Stimulated activated naive CD8-positive, alpha-beta T cell treated with anti-CD3 and anti-CD28 coated beads, Interleukin-15, Interleukin-2, amounts not matched to agents 100 ng/mL and 50 ng/mL, for 24 hours (primary cell): ENCODE data around the gene LMX1A.

Experiments
- H3K27ac Mint-ChIP-seq: one replicate; pipeline ENCODE4 v1.8.0; 2021; ENCODE audit warnings: mild to moderate bottlenecking, mixed read lengths
- H3K27me3 Mint-ChIP-seq: one replicate; pipeline ENCODE4 v1.8.0; 2021; ENCODE audit warnings: mixed read lengths
- H3K36me3 Mint-ChIP-seq: one replicate; pipeline ENCODE4 v1.8.0; 2021; ENCODE audit warnings: low read depth, mixed read lengths
- H3K4me1 Mint-ChIP-seq: one replicate; pipeline ENCODE4 v1.8.0; 2021; ENCODE audit warnings: low read depth, mixed read lengths
- H3K4me3 Mint-ChIP-seq: one replicate; pipeline ENCODE4 v1.8.0; 2021; ENCODE audit warnings: mild to moderate bottlenecking, mixed read lengths
- H3K9me3 Mint-ChIP-seq: one replicate; pipeline ENCODE4 v1.8.0; 2021; ENCODE audit warnings: mixed read lengths

LMX1A gene

GRCh38 chr1:165376811-165377311, 20.3 kb upstream of the LMX1A start:
- H3K4me3 Mint-ChIP-seq, result peak overlapping the region; percentile 62
- no peak overlapping the region for H3K27ac Mint-ChIP-seq
- no peaks in the 10 kb centered on the region for H3K36me3 Mint-ChIP-seq
- H3K4me1 Mint-ChIP-seq, result peaks cover 18% of the 10 kb centered on the region
- no peaks in the 10 kb centered on the region for H3K9me3 Mint-ChIP-seq
- H3K27me3 Mint-ChIP-seq, result peaks cover 77% of the 10 kb centered on the region

GRCh38 chr1:165376041-165376810, 19.7 kb upstream of the LMX1A start:
- H3K27ac Mint-ChIP-seq, result no peak overlapping the region
- H3K9me3 Mint-ChIP-seq, result no peaks in the 10 kb centered on the region
- no peaks in the 10 kb centered on the region for H3K36me3 Mint-ChIP-seq
- peaks cover 79% of the 10 kb centered on the region for H3K27me3 Mint-ChIP-seq
- H3K4me3 Mint-ChIP-seq, result peak overlapping the region; percentile 62
- peaks cover 18% of the 10 kb centered on the region for H3K4me1 Mint-ChIP-seq

- Mint-ChIP-seq H3K27ac (no peak overlapping the region), H3K4me3 (peak overlapping the region; percentile 0), H3K27me3 (peaks cover 79% of the 10 kb centered on the region), H3K36me3 (no peaks in the 10 kb centered on the region), H3K9me3 (no peaks in the 10 kb centered on the region), H3K4me1 (peaks cover 18% of the 10 kb centered on the region)
These were observed 19.1 kb upstream of the LMX1A start for GRCh38 chr1:165375623-165376022.

- no peaks in the 10 kb centered on the region for H3K9me3 Mint-ChIP-seq
- H3K4me1 Mint-ChIP-seq, result peaks cover 13% of the 10 kb centered on the region
- no peak overlapping the region for H3K4me3 Mint-ChIP-seq
- H3K27ac Mint-ChIP-seq, result no peak overlapping the region
- H3K36me3 Mint-ChIP-seq, result no peaks in the 10 kb centered on the region
- H3K27me3 Mint-ChIP-seq, result peaks cover 94% of the 10 kb centered on the region
These were observed 15.2 kb upstream of the LMX1A start for GRCh38 chr1:165371588-165372225.

- H3K27me3 Mint-ChIP-seq, result peaks cover 90% of the 10 kb centered on the region
- H3K36me3 Mint-ChIP-seq, result no peaks in the 10 kb centered on the region
- H3K9me3 Mint-ChIP-seq, result no peaks in the 10 kb centered on the region
- no peak overlapping the region for H3K27ac Mint-ChIP-seq
- H3K4me1 Mint-ChIP-seq, result no peaks in the 10 kb centered on the region
- no peak overlapping the region for H3K4me3 Mint-ChIP-seq
These were observed 12.8 kb upstream of the LMX1A start for GRCh38 chr1:165369255-165369848.

- no peak overlapping the region for H3K4me3 Mint-ChIP-seq
- H3K27me3 Mint-ChIP-seq, result peaks cover 79% of the 10 kb centered on the region
- H3K36me3 Mint-ChIP-seq, result no peaks in the 10 kb centered on the region
These were observed 11.0 kb upstream of the LMX1A start for GRCh38 chr1:165367375-165367993.

GRCh38 chr1:165365341-165365740, 8.8 kb upstream of the LMX1A start:
- Mint-ChIP-seq H3K27ac (no peak overlapping the region), H3K9me3 (no peaks in the 10 kb centered on the region), H3K4me1 (no peaks in the 10 kb centered on the region), H3K4me3 (no peak overlapping the region), H3K27me3 (peaks cover 68% of the 10 kb centered on the region), H3K36me3 (no peaks in the 10 kb centered on the region)

More at GRCh38 chr1:165367375-165367993, 11.0 kb upstream of the LMX1A start:
- H3K27ac Mint-ChIP-seq, result no peak overlapping the region
- no peaks in the 10 kb centered on the region for H3K9me3 Mint-ChIP-seq
- H3K4me1 Mint-ChIP-seq, result no peaks in the 10 kb centered on the region

GRCh38 chr1:165364568-165365133, 8.1 kb upstream of the LMX1A start:
- Mint-ChIP-seq H3K4me1 (no peaks in the 10 kb centered on the region), H3K36me3 (no peaks in the 10 kb centered on the region), H3K27me3 (peaks cover 69% of the 10 kb centered on the region), H3K9me3 (no peaks in the 10 kb centered on the region), H3K27ac (no peak overlapping the region), H3K4me3 (no peak overlapping the region)

- Mint-ChIP-seq H3K36me3 (no peaks in the 10 kb centered on the region), H3K27ac (no peak overlapping the region)
These were observed 361 bp upstream of the LMX1A start for GRCh38 chr1:165356876-165357275.

GRCh38 chr1:165355139-165355976, 1.2 kb downstream of the LMX1A start:
- Mint-ChIP-seq H3K4me3 (no peak overlapping the region), H3K27me3 (peaks cover 81% of the 10 kb centered on the region), H3K36me3 (no peaks in the 10 kb centered on the region), H3K9me3 (no peaks in the 10 kb centered on the region), H3K4me1 (peaks cover 5% of the 10 kb centered on the region), H3K27ac (no peak overlapping the region)

More at GRCh38 chr1:165356876-165357275, 361 bp upstream of the LMX1A start:
- peaks cover 5% of the 10 kb centered on the region for H3K4me1 Mint-ChIP-seq
- peaks cover 78% of the 10 kb centered on the region for H3K27me3 Mint-ChIP-seq
- H3K4me3 Mint-ChIP-seq, result no peak overlapping the region
- H3K9me3 Mint-ChIP-seq, result no peaks in the 10 kb centered on the region

GRCh38 chr1:165354739-165355138, 1.8 kb downstream of the LMX1A start:
- no peaks in the 10 kb centered on the region for H3K9me3 Mint-ChIP-seq
- peaks cover 81% of the 10 kb centered on the region for H3K27me3 Mint-ChIP-seq
- no peak overlapping the region for H3K27ac Mint-ChIP-seq
- no peak overlapping the region for H3K4me3 Mint-ChIP-seq
- H3K36me3 Mint-ChIP-seq, result no peaks in the 10 kb centered on the region
- peaks cover 5% of the 10 kb centered on the region for H3K4me1 Mint-ChIP-seq

- H3K9me3 Mint-ChIP-seq, result no peaks in the 10 kb centered on the region
- H3K4me1 Mint-ChIP-seq, result peaks cover 5% of the 10 kb centered on the region
- no peak overlapping the region for H3K4me3 Mint-ChIP-seq
- no peaks in the 10 kb centered on the region for H3K36me3 Mint-ChIP-seq
- H3K27me3 Mint-ChIP-seq, result peaks cover 83% of the 10 kb centered on the region
- no peak overlapping the region for H3K27ac Mint-ChIP-seq
These were observed 2.5 kb downstream of the LMX1A start for GRCh38 chr1:165353731-165354671.
